Epithelial cell of esophagus (primary cell): Measurements from ENCODE around the gene ODF2L.
"Not testable (repeated sequence)": the region's sequence is repeated elsewhere in the genome, so short reads cannot be mapped to it uniquely, and the experiment has no call there.

Source experiments
- DNase-seq: peaks from one replicate; pipeline ENCODE4 v3.0.0; 2010; ENCODE audit warnings: low read depth
- H3K4me3 ChIP-seq: 2 replicates; pipeline ENCODE4 v1.5.1; 2011; ENCODE audit warnings: mild to moderate bottlenecking, low read length, control low read depth
- CTCF ChIP-seq: IDR thresholded peaks from 2 replicates; pipeline ENCODE4 v1.5.1; 2011; ENCODE audit warnings: low read depth, mild to moderate bottlenecking, low read length, control low read depth, inconsistent platforms; ENCODE audit not compliant: insufficient read depth; ENCODE audit errors: missing control alignments

The ODF2L gene

GRCh38 chr1:86357796-86358195 lies 38.3 kb downstream of the ODF2L start:
- no peak overlapping the region for H3K4me3 ChIP-seq
- no peak for DNase-seq
- TF ChIP-seq CTCF: no peak

- H3K4me3 ChIP-seq: no peak overlapping the region
- peak; percentile 28 for DNase-seq
- no peak for TF ChIP-seq CTCF
Measured at GRCh38 chr1:86356247-86356646, 39.9 kb downstream of the ODF2L start.

- no peak for TF ChIP-seq CTCF
- DNase-seq: peak; percentile 36
- no peak overlapping the region for H3K4me3 ChIP-seq
Measured at GRCh38 chr1:86352086-86352485, 44.0 kb downstream of the ODF2L start.

DNA sequence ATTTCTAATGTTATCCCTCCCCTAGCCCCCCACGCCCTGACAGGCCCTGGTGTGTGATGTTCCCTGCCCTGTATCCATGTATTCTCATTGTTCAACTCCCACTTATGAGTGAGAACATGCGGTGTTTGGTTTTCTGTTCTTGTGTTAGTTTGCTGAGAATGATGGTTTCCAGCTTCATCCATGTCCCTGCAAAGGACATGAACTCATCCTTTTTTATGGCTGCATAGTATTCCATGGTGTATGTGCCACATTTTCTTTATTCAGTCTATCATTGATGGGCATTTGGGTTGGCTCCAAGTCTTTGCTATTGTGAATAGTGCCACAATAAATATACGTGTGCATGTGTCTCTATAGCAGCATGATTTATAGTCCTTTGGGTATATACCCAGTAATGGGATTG lies 45.9 kb downstream of the ODF2L start:
- H3K4me3 ChIP-seq, DNase-seq: not testable (repeated sequence)

DNA sequence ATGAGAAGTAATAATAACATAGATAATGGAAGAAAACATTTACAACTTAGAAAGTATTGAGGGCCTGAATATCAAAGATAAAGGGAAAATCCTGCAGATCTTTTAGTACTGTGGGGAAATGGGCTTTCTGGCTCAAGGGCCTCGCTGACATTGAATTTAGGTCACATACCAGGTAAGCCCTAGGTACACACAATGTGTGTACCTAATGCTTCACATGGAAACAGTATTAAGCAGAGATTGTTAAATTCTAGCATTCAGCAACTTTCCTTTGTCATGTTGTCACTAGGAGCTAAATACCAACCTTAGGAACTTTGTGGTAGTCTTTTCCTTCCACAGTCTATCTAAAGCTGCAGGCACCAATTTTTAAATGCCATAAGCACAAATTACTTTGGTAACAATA lies 49.7 kb downstream of the ODF2L start:
- H3K4me3 ChIP-seq: no peak overlapping the region
- no peak for TF ChIP-seq CTCF
- DNase-seq: no peak

DNA sequence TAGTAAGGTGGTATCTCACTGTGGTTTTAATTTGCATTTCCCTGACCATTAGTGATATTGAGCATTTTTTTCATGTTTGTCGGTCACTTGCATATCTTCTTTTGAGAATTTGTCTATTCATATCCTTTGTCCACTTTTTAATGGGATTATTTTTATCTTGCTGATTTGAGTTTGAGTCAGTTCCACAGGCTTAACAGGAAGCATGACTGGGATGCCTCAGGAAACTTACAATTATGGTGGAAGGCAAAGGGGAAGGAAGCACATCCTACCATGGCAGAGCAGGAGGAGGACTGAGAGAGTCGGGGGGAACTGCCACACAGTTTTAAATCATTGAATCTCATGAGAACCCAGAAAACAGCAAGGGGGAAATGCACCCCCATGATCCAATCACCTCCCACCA lies 51.1 kb downstream of the ODF2L start:
- no peak overlapping the region for H3K4me3 ChIP-seq
- TF ChIP-seq CTCF: no peak
- no peak for DNase-seq

GRCh38 chr1:86339906-86340305 lies 56.2 kb downstream of the ODF2L start:
- TF ChIP-seq CTCF: no peak
- no peak overlapping the region for H3K4me3 ChIP-seq
- no peak for DNase-seq
